GM18868 (cell line): ENCODE data around the gene WAPL.

Experiments
- ATAC-seq: cut with Tn5 transposase; IDR thresholded peaks from one replicate; pipeline ENCODE4 v1.9.1; 2021; ENCODE audit warnings: mild to moderate bottlenecking, moderate library complexity; ENCODE audit not compliant: unreplicated experiment

WAPL gene

GRCh38 chr10:86481761-86482160 lies 39.8 kb downstream of the WAPL start:
- no peak for ATAC-seq

- no peak for ATAC-seq
Measured at GRCh38 chr10:86480571-86480970, 41.0 kb downstream of the WAPL start.

- ATAC-seq: no peak
Measured at GRCh38 chr10:86472061-86472460, 49.5 kb downstream of the WAPL start.

GRCh38 chr10:86461963-86462804 lies 59.4 kb downstream of the WAPL start:
- ATAC-seq: no peak

- no peak for ATAC-seq
Measured at GRCh38 chr10:86451604-86451960, 70.0 kb downstream of the WAPL start.

- no peak for ATAC-seq
Measured at GRCh38 chr10:86450806-86451603, 70.6 kb downstream of the WAPL start.

- ATAC-seq: no peak
Measured at GRCh38 chr10:86449926-86450558, 71.5 kb downstream of the WAPL start.

GRCh38 chr10:86447432-86447831 lies 74.2 kb downstream of the WAPL start:
- no peak for ATAC-seq

GRCh38 chr10:86446987-86447386 lies 74.6 kb downstream of the WAPL start:
- no peak for ATAC-seq

- no peak for ATAC-seq
Measured at GRCh38 chr10:86446440-86446839, 75.2 kb downstream of the WAPL start.

- ATAC-seq: no peak
Measured at GRCh38 chr10:86443936-86444335, 77.7 kb downstream of the WAPL start.

GRCh38 chr10:86443069-86443468 lies 78.5 kb downstream of the WAPL start:
- ATAC-seq: no peak

- ATAC-seq: no peak
Measured at GRCh38 chr10:86440874-86441843, 80.4 kb downstream of the WAPL start.

GRCh38 chr10:86439544-86439943 lies 82.0 kb downstream of the WAPL start:
- no peak for ATAC-seq

- ATAC-seq: no peak
Measured at GRCh38 chr10:86438091-86438749, 83.4 kb downstream of the WAPL start.

GRCh38 chr10:86437447-86437846 lies 84.1 kb downstream of the WAPL start:
- no peak for ATAC-seq

GRCh38 chr10:86436963-86437362 lies 84.6 kb downstream of the WAPL start:
- ATAC-seq: no peak

- no peak for ATAC-seq
Measured at GRCh38 chr10:86434656-86435055, 86.9 kb downstream of the WAPL start.

GRCh38 chr10:86423739-86424138 lies 97.9 kb downstream of the WAPL start:
- ATAC-seq: no peak

GRCh38 chr10:86419101-86419500 lies 102.5 kb downstream of the WAPL start:
- ATAC-seq: no peak
